Nephron (organoid): ENCODE data around the gene RPGR.

Source experiments
- H3K27ac Mint-ChIP-seq, 3 experiments: 2 replicates each; pipeline ENCODE4 v1.8.0; 2020; ENCODE audit warnings: mixed read lengths in 3 of 3, mild to moderate bottlenecking in 2 of 3, moderate library complexity in 1 of 3
- H3K27me3 Mint-ChIP-seq: 2 replicates; pipeline ENCODE4 v1.8.0; 2021; ENCODE audit warnings: low read depth, mild to moderate bottlenecking, moderate library complexity, mixed read lengths
- H3K36me3 Mint-ChIP-seq: 2 replicates; pipeline ENCODE4 v1.8.0; 2020; ENCODE audit warnings: low read depth, mixed read lengths
- H3K4me1 Mint-ChIP-seq: 2 replicates; pipeline ENCODE4 v1.8.0; 2020; ENCODE audit warnings: mixed read lengths
- H3K4me3 Mint-ChIP-seq, 3 experiments: 2 replicates each; pipeline ENCODE4 v1.8.0; 2020; ENCODE audit warnings: mild to moderate bottlenecking in 3 of 3, mixed read lengths in 3 of 3, moderate library complexity in 2 of 3
- H3K9me3 Mint-ChIP-seq: 2 replicates; pipeline ENCODE4 v1.8.0; 2020; ENCODE audit warnings: mixed read lengths
- CTCF ChIP-seq, 3 experiments: fragments of 200-600 bp; sonication (generic); IDR thresholded peaks; one replicate each; pipeline ENCODE4 v1.5.0; 2021; ENCODE audit warnings: antibody characterized with exemption in 3 of 3; ENCODE audit not compliant: unreplicated experiment in 3 of 3

The RPGR gene

GRCh38 chrX:38318606-38319005, 8.7 kb downstream of the RPGR start:
- Mint-ChIP-seq H3K4me3 (no peak overlapping the region), H3K36me3 (peaks cover 16% of the 10 kb centered on the region), H3K27me3 (no peaks in the 10 kb centered on the region), H3K4me1 (peaks cover 4% of the 10 kb centered on the region), H3K27ac (peak overlapping the region in 1 of 3 experiments; percentile 9), H3K9me3 (no peaks in the 10 kb centered on the region)
- no peak for TF ChIP-seq CTCF (IDR thresholded peaks at IDR 0.05; ENCODE audit: unreplicated experiment in 3 of 3)

- no peaks in the 10 kb centered on the region for H3K9me3 Mint-ChIP-seq
- H3K36me3 Mint-ChIP-seq: peaks cover 16% of the 10 kb centered on the region
These were observed 9.1 kb downstream of the RPGR start for GRCh38 chrX:38318196-38318595.

GRCh38 chrX:38315186-38315585, 12.1 kb downstream of the RPGR start:
- no peak overlapping the region for H3K27ac Mint-ChIP-seq
- no peaks in the 10 kb centered on the region for H3K27me3 Mint-ChIP-seq
- H3K4me3 Mint-ChIP-seq: no peak overlapping the region
- no peak for TF ChIP-seq CTCF (IDR thresholded peaks at IDR 0.05; ENCODE audit: unreplicated experiment in 3 of 3)
- H3K4me1 Mint-ChIP-seq: peaks cover 4% of the 10 kb centered on the region
- peaks cover 25% of the 10 kb centered on the region for H3K36me3 Mint-ChIP-seq
- H3K9me3 Mint-ChIP-seq: no peaks in the 10 kb centered on the region

More at GRCh38 chrX:38318196-38318595, 9.1 kb downstream of the RPGR start:
- Mint-ChIP-seq H3K4me3 (no peak overlapping the region), H3K27me3 (no peaks in the 10 kb centered on the region), H3K4me1 (peaks cover 4% of the 10 kb centered on the region), H3K27ac (no peak overlapping the region)
- TF ChIP-seq CTCF (IDR thresholded peaks at IDR 0.05; ENCODE audit: unreplicated experiment in 3 of 3): no peak

- Mint-ChIP-seq H3K27me3 (no peaks in the 10 kb centered on the region), H3K27ac (no peak overlapping the region)
- TF ChIP-seq CTCF (IDR thresholded peaks at IDR 0.05; ENCODE audit: unreplicated experiment in 3 of 3): no peak
These were observed 14.1 kb downstream of the RPGR start for GRCh38 chrX:38313190-38313589.

GRCh38 chrX:38312436-38312835, 14.9 kb downstream of the RPGR start:
- H3K4me3 Mint-ChIP-seq: no peak overlapping the region
- no peak for TF ChIP-seq CTCF (IDR thresholded peaks at IDR 0.05; ENCODE audit: unreplicated experiment in 3 of 3)
- no peaks in the 10 kb centered on the region for H3K9me3 Mint-ChIP-seq
- H3K27me3 Mint-ChIP-seq: no peaks in the 10 kb centered on the region
- H3K27ac Mint-ChIP-seq: no peak overlapping the region
- H3K4me1 Mint-ChIP-seq: no peaks in the 10 kb centered on the region
- peaks cover 21% of the 10 kb centered on the region for H3K36me3 Mint-ChIP-seq

More at GRCh38 chrX:38313190-38313589, 14.1 kb downstream of the RPGR start:
- H3K9me3 Mint-ChIP-seq: no peaks in the 10 kb centered on the region
- H3K4me1 Mint-ChIP-seq: no peaks in the 10 kb centered on the region
- peaks cover 21% of the 10 kb centered on the region for H3K36me3 Mint-ChIP-seq
- H3K4me3 Mint-ChIP-seq: no peak overlapping the region

- Mint-ChIP-seq H3K4me3 (no peak overlapping the region), H3K4me1 (no peaks in the 10 kb centered on the region), H3K27me3 (no peaks in the 10 kb centered on the region), H3K9me3 (no peaks in the 10 kb centered on the region), H3K27ac (no peak overlapping the region), H3K36me3 (peaks cover 21% of the 10 kb centered on the region)
- no peak for TF ChIP-seq CTCF (IDR thresholded peaks at IDR 0.05; ENCODE audit: unreplicated experiment in 3 of 3)
These were observed 15.6 kb downstream of the RPGR start for GRCh38 chrX:38311743-38312142.
